HepG2 (cell line): ENCODE measurements around the gene PATE4. TPM values are rescaled to one million over a fixed set of nuclear protein-coding genes. Genes with fewer than 3 reads are reported as not detected.
A peak's percentile ranks its signal among the peaks of the same experiment; 100 is the strongest.

Experiments
- ATAC-seq: fragments of 200-7000 bp; cut with Tn5 transposase; 3 replicates; pipeline ENCODE4 v1.9.1; 2020; ENCODE audit warnings: mild to moderate bottlenecking, moderate library complexity
- BruUV-seq: library from RNA; stranded (reverse); fragments of 400-500 nt; replicated peaks from 2 replicates; lab custom pipeline; 2021; lab: Mats Ljungman, UMichigan
- CTCF ChIA-PET: fragments of 300-600 bp; formaldehyde crosslinking; extraction: SDS; loops from one replicate; lab custom pipeline; 2021; ENCODE audit warnings: low total read pairs, inconsistent platforms, low intra/inter-chr PET ratio; lab: Yijun Ruan, JAX
- POLR2A ChIA-PET: fragments of 350-600 bp; sonication (Branson Sonifier 250); formaldehyde crosslinking; loops from one replicate; lab custom pipeline; 2020; ENCODE audit warnings: antibody characterized with exemption, inconsistent platforms; lab: Yijun Ruan, JAX
- DNase-seq: peaks from one replicate; pipeline ENCODE4 v3.0.0-alpha.2; 2015; ENCODE audit warnings: low spot score
- FAIRE-seq: peaks from 3 replicates; lab custom pipeline; 2011; peaks lifted over from hg19 to GRCh38; lab: Jason Lieb, UNC
- H2AFZ ChIP-seq: one replicate; pipeline ENCODE4 v1.6.1; 2011; ENCODE audit warnings: low read length, inconsistent platforms
- H3K27ac ChIP-seq: fragments of 300-600 bp; 3 replicates; pipeline ENCODE4 v1.8.0; 2011; ENCODE audit warnings: mixed run types, mild to moderate bottlenecking, mixed read lengths, low read length, inconsistent platforms; ENCODE audit not compliant: insufficient read depth; ENCODE audit errors: extremely low read length
- H3K27me3 ChIP-seq, 2 experiments: fragments of 200-600 bp in 1 of 2; 2 replicates in 1 of 2; 3 replicates in 1 of 2; pipeline versions ENCODE4 v1.6.0 to v1.8.0; 2011; ENCODE audit warnings: low read length in 2 of 2, mild to moderate bottlenecking in 2 of 2, moderate library complexity in 2 of 2, inconsistent platforms in 1 of 2; ENCODE audit not compliant: insufficient read depth in 2 of 2, control insufficient read depth in 1 of 2
- H3K36me3 ChIP-seq, 2 experiments: fragments of 200-600 bp in 1 of 2; replicated peaks in 1 of 2; 2 replicates in 1 of 2; 3 replicates in 1 of 2; pipeline versions ENCODE4 v1.5.1 to v1.8.0; 2011; ENCODE audit warnings: low read length in 2 of 2, inconsistent platforms in 1 of 2; ENCODE audit not compliant: insufficient read depth in 2 of 2, control insufficient read depth in 1 of 2
- H3K4me1 ChIP-seq: 2 replicates; pipeline ENCODE4 v1.5.1; 2012; ENCODE audit warnings: low read length, inconsistent platforms; ENCODE audit not compliant: insufficient read depth
- H3K4me2 ChIP-seq: 2 replicates; pipeline ENCODE4 v1.6.0; 2011; ENCODE audit warnings: low read depth, low read length, inconsistent platforms
- H3K4me3 ChIP-seq, 3 experiments: fragments of 200-600 bp in 1 of 3; sonication (generic), shearing (Covaris generic) in 1 of 3; replicated peaks in 1 of 3; 2 replicates each; pipeline ENCODE4 v1.5.1; 2011 to 2016; ENCODE audit warnings: low read length in 3 of 3, inconsistent platforms in 2 of 3, low read depth in 2 of 3, mild to moderate bottlenecking in 2 of 3, control low read depth in 1 of 3, mixed read lengths in 1 of 3; ENCODE audit not compliant: insufficient read depth in 1 of 3
- H3K79me2 ChIP-seq: one replicate; pipeline ENCODE4 v1.6.1; 2011; ENCODE audit warnings: low read length, inconsistent platforms; ENCODE audit not compliant: insufficient read depth
- H3K9ac ChIP-seq: 2 replicates; pipeline ENCODE4 v1.6.0; 2011; ENCODE audit warnings: mild to moderate bottlenecking, low read depth, low read length, inconsistent platforms; ENCODE audit not compliant: insufficient read depth
- H3K9me3 ChIP-seq: 2 replicates; pipeline ENCODE4 v1.5.1; 2012; ENCODE audit warnings: mild to moderate bottlenecking, low read length
- H4K20me1 ChIP-seq: 2 replicates; pipeline ENCODE4 v1.6.0; 2011; ENCODE audit warnings: inconsistent platforms, mild to moderate bottlenecking, low read length, moderate library complexity; ENCODE audit not compliant: insufficient read depth
- KAT2B ChIP-seq: fragments of 150-350 bp; IDR thresholded peaks from 2 replicates; pipeline ENCODE4 v1.6.1; 2014; ENCODE audit warnings: low read depth, low read length, borderline replicate concordance
- MYNN ChIP-seq: sonication (generic); formaldehyde crosslinking; IDR thresholded peaks from 2 replicates; pipeline ENCODE4 v1.4.0; 2020; ENCODE audit warnings: mild to moderate bottlenecking, low read depth, missing genetic modification reagents
- ZBTB38 ChIP-seq: sonication (generic); formaldehyde crosslinking; IDR thresholded peaks from 2 replicates; pipeline ENCODE4 v1.5.1; 2020; ENCODE audit warnings: mild to moderate bottlenecking, missing genetic modification reagents
- ZEB1 ChIP-seq: IDR thresholded peaks from 2 replicates; pipeline ENCODE4 v1.6.1; 2012; ENCODE audit warnings: mild to moderate bottlenecking, low read depth, inconsistent platforms; ENCODE audit not compliant: insufficient replicate concordance
- ZFP62 ChIP-seq: sonication (generic); formaldehyde crosslinking; IDR thresholded peaks from 2 replicates; pipeline ENCODE4 v1.4.0; 2020; ENCODE audit warnings: missing genetic modification reagents
- ZNF782 ChIP-seq: sonication (generic); formaldehyde crosslinking; IDR thresholded peaks from 2 replicates; pipeline ENCODE4 v1.4.0; 2020; ENCODE audit warnings: missing genetic modification reagents, mild to moderate bottlenecking, borderline replicate concordance
- WGBS: methylation state at CpG from one replicate; pipeline ENCODE4 v1.1.6; 2017; ENCODE audit warnings: low lambda C conversion rate; 5-methylcytosine and 5-hydroxymethylcytosine counted together
- in situ Hi-C: cut with HindIII; loops from 2 replicates; pipeline ENCODE4 v1.10.0; 2017; ENCODE audit warnings: low pct_unique_long_range_greater_than_20kb; ENCODE audit not compliant: extremely low pct_ligation_motif_present
- intact Hi-C: fragments of 100-400 bp; cut with micrococcal nuclease; formaldehyde crosslinking; loops from one replicate; pipeline ENCODE4 v1.10.0; 2022; ENCODE audit not compliant: unreplicated experiment
- polyA plus RNA-seq, 8 experiments: library from polyadenylated mRNA; depleted of rRNA in 3 of 8; stranded (reverse) in 7 of 8; unstranded in 1 of 8; fragments of >200 nt; fragmentation: Illumina TruSeq in 4 of 8; extraction: Trizol in 4 of 8; gene quantifications; 2 replicates each; pipeline versions ENCODE4 v1.2.1 to v1.2.3, GENCODE V29; 2011 to 2016; ENCODE audit warnings: low read depth in 4 of 8, missing spikeins in 1 of 8, mixed read lengths in 1 of 8; ENCODE audit not compliant: insufficient read depth in 1 of 8
- total RNA-seq, 5 experiments: library from RNA; depleted of rRNA; stranded (reverse); fragments of >200 nt; fragmentation: Illumina TruSeq; extraction: Trizol; gene quantifications; 2 replicates each; pipeline ENCODE4 v1.2.3, GENCODE V29; 2016; ENCODE audit warnings: low read depth in 1 of 5
- TF ChIP-seq, protein P1 (sequence below): sonication (generic); formaldehyde crosslinking; IDR thresholded peaks from 2 replicates; pipeline ENCODE4 v1.4.0; 2020; ENCODE audit warnings: mild to moderate bottlenecking, low read depth, missing genetic modification reagents

PATE4 gene
- total and polyA plus RNA-seq, 2 of the 13 experiments (the other 11 are each of a cell fraction or from before 2014, with no cell fraction given) = not detected

- Histone ChIP-seq H3K9ac (no peak overlapping the region), H3K27ac (no peak overlapping the region), H4K20me1 (no peaks in the 10 kb centered on the region), H3K4me1 (peaks cover 33% of the 10 kb centered on the region), H2AFZ (no peak overlapping the region), H3K79me2 (no peaks in the 10 kb centered on the region), H3K36me3 (no peaks in the 10 kb centered on the region), H3K9me3 (no peaks in the 10 kb centered on the region), H3K4me2 (peak overlapping the region; percentile 69), H3K27me3 (no peaks in the 10 kb centered on the region), H3K4me3 (peak overlapping the region in 1 of 3 experiments; percentile 73; a peak in 1 of 6 replicates)
- TF ChIP-seq ZNF782 (CRISPR knock-in tag) = no peak
- TF ChIP-seq ZBTB38 (CRISPR knock-in tag) = peak; percentile 68; the same call in 1 of the 2 replicates
- intact Hi-C loops (no loop called here), in situ Hi-C loops (no loop called here)
- BruUV-seq = TSS peak; percentile 50
- ChIA-PET CTCF (no interaction called here), POLR2A (interaction anchor here (1.2 to 1.6 kb wide), 4 partner anchors 16 to 319 kb away, joined by 4 to 17 read pairs (median 6); partner anchors contain the start of genes EI24 and PUS3)
- no peak for FAIRE-seq
- no peak for DNase-seq
- peak; percentile 5; the same call in 1 of the 3 replicates for ATAC-seq
- WGBS = 90% methylated on average over 9 of the region's 24 CpGs
These were observed 53.9 kb downstream of the PATE4 start for GRCh38 chr11:125886997-125887372.

DNA sequence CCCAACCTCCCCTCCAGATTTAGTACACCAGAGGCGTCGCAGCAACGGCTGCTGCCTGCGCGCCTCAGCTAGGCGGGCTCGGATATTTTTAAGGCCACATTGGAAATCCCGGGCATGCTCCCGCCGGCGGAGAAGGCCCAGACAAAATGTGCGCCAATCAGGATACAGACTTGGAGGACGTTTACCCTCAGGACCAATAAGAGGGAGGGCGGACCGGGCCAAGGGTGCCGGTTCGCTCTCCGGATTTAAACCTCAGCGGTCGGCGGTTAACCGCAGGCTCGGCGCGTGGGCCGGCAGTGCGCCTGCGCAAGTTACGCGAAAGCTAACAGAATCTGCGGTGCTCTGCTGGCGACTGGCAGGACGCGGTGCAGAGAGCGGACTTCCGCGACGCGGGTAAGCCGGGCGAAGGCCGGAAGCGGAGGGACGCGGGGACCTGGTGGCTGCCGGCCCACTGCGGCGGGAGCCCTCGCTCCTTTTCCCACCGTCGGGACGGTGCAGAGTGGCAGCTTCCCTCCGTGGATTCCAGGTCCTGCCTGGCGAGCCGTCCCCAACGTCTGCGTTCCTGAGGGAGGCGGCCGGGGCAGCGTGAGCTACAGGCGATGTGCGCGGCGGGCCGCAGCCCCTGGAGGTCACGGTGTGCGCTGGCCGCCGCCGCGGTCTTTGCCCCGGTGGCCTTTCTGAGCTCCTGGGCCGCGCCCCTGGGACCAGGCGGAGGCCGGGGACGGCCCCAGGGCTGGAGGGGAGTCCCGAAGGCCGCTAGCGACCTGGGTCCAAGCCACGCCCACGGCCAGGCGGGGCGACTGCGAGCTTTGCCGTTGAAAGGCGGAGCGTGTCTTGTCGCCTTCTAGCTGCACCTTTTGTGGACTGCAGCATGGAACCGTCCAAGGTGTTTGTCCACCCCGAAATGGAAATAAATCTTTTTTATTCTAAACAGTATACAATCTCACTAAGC, 54.5 kb downstream of the PATE4 start, which contains the start of gene HYLS1:
Gene HYLS1 (plus strand): TSS at position 296 of the 952 bp plus-strand sequence. CDS start 11,701 bp downstream, outside the sequence.
- DNase-seq (peak; percentile 72), FAIRE-seq (peak; percentile 50), ATAC-seq (peak; percentile 95)
- no peaks in the 10 kb centered on the region for H3K27me3 ChIP-seq
- no peaks in the 10 kb centered on the region for H3K9me3 ChIP-seq
- ChIA-PET CTCF (no interaction called here), POLR2A (interaction anchor here (0.9 to 1.6 kb wide), 7 partner anchors 8 to 1141 kb away, joined by 3 to 17 read pairs (median 5); partner anchors contain the start of genes EI24, PUS3 and STT3A)
- H3K4me1 ChIP-seq = peaks cover 38% of the 10 kb centered on the region
- H3K4me2 ChIP-seq = peak within 1 kb of the TSS; percentile 69
- WGBS = 62% methylated on average over 49 of the region's 91 CpGs
- in situ Hi-C loops (no loop called here), intact Hi-C loops (no loop called here)
- BruUV-seq = TSS peak; percentile 65
- no peaks in the 10 kb centered on the region; a peak in 1 of 5 replicates for H3K36me3 ChIP-seq
- H3K27ac ChIP-seq = peak within 1 kb of the TSS; percentile 89
- H4K20me1 ChIP-seq = no peaks in the 10 kb centered on the region
- H3K4me3 ChIP-seq = peak within 1 kb of the TSS; percentile 65 to 78 (median 73)
- H2AFZ ChIP-seq = no peak within 1 kb of the TSS
- peak within 1 kb of the TSS; percentile 76 for H3K9ac ChIP-seq
- no peaks in the 10 kb centered on the region for H3K79me2 ChIP-seq
- TF ChIP-seq ZFP62 = no peak
- no peak for TF ChIP-seq KAT2B
- TF ChIP-seq, protein P1, sequence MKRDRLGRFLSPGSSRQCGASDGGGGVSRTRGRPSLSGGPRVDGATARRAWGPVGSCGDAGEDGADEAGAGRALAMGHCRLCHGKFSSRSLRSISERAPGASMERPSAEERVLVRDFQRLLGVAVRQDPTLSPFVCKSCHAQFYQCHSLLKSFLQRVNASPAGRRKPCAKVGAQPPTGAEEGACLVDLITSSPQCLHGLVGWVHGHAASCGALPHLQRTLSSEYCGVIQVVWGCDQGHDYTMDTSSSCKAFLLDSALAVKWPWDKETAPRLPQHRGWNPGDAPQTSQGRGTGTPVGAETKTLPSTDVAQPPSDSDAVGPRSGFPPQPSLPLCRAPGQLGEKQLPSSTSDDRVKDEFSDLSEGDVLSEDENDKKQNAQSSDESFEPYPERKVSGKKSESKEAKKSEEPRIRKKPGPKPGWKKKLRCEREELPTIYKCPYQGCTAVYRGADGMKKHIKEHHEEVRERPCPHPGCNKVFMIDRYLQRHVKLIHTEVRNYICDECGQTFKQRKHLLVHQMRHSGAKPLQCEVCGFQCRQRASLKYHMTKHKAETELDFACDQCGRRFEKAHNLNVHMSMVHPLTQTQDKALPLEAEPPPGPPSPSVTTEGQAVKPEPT (CRISPR knock-in tag) = no peak
- no peak for TF ChIP-seq MYNN (CRISPR knock-in tag)
- no peak for TF ChIP-seq ZEB1
